NCI-H1417 (cell line): ENCODE measurements around the gene MPZL1.
A peak's percentile ranks its signal among the peaks of the same experiment; 100 is the strongest.
"Not testable (repeated sequence)": the region's sequence is repeated elsewhere in the genome, so short reads cannot be mapped to it uniquely, and the experiment has no call there.

Source experiments
- DNase-seq, 3 experiments: peaks; one replicate each; lab custom pipeline; 2025; lab: John Stamatoyannopoulos, UW

The MPZL1 gene

DNA sequence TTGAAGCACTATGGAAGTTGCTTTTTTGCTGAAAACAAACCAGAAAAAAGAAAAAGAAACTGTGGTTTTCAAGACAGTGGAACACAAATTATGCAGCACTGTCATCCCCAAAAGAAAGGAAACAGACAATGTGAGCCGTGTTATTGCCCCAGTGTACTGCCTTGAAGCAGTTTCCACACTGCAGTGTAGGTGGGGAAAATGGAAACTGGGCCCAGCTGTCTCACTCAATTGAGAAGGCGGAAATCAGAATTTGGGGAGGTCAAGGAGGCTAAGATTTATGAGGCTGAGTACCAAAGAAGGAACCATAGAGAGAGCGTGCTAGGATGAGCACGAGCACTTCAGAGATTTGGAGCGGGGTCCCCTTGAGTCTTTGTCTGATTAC is 55.5 kb downstream of the MPZL1 start:
- no peak for DNase-seq

DNA sequence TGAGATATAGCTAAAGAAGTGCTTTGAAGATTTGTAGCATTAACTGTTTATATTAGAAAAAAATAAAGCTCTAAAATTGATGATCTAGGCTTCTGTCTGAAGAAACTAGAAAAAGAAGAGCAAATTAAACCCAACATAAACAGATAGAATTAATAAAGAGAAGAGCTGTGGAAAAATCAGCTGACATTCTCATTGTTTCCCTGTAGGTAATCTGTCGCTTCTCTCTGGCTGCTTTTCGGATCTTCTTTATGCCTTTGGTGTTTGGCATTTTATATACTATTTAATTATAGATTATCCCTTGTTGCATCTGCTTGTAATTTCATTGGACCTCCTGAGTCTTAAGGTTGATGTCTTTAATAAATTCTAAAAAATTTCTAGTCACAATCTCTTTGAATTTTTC is 59.8 kb downstream of the MPZL1 start:
- no peak for DNase-seq

DNA sequence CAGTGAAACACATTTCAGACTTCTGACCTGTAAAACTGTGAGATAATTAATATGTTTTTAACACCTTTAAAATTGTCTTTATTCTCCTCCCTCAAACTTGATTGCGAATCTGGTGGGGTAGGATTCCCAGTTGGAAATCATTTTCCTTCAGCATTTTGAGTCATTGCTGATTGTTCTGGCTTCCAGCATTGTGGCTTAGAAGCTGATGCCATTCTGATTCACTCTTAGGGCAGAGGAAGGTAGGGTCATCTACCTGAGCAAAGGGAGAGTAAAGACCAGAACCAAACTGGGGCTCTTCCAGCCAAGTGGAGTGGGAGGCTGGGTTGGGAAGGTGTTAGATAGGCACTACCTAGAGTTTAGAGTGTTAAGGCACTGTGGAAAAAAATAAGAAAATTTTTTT is 61.2 kb downstream of the MPZL1 start:
- no peak for DNase-seq

DNA sequence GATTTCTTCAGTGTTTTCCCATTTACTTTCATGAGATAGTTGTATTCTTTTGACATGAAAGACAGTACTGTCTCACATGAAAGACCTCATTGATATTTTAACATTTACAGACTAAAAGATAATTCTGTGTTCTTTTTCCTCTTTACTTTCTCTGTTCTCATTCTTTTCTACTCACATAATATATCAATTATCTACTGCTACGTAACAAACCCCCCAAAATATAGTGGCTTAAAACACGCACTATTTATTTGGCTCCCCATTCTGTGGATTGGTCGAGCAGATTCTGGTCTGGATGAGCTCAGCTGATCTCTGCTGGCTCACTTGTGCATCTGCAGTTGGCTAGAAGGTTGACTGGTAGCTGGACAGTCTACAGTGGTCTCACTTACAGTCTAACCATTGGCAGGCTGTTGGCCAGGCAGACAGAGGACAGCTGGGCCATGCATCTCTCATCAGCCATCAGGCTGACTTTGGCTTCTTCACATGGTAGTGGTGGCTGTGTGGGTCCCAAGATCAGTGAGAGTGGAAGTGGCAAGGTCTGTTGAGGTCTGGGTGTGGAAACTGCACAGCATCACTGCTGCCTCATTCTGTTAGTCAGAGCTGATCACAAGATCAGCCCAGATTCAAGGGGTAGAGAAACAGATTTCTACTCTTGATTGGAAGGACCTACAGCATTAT is 63.2 kb downstream of the MPZL1 start:
- no peak for DNase-seq

DNA sequence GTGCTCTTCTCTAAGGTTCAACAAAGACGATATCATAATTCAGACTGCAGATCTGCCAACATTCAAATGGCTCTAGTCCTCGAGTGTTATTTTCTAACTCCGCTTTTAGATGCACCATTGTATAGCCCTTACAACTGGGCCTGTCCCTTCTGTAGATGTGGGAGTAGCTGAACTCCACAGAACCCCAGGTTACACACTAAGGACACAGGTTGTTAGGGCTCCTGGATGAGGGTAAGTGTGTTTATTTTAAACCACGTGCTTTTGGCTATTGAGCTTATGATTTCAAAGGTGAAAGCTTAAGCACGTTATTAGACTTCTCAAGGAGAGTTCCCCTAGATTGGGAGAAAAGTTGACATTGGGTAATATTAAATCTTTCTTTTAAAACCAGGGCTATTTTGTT is 64.7 kb downstream of the MPZL1 start:
- DNase-seq = no peak

DNA sequence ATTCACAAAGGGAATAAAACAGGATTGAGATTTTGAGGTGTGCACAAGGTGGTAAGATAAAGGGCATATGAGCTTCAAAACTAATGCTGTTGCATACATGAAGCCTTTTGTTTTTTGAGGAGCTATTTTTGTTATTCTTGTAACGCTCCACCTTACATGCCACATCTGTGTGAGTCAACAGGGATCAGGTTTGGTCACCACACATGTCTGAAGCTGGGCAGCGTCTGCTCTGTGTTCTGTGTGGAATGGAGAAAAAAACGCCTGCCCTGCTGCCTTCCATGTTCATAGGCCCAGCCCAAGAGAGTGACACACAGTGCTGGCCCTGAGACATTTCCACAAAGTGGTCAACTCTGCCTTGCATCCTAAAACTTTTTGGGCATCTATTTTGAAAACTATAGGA is 67.7 kb downstream of the MPZL1 start:
- no peak for DNase-seq

DNA sequence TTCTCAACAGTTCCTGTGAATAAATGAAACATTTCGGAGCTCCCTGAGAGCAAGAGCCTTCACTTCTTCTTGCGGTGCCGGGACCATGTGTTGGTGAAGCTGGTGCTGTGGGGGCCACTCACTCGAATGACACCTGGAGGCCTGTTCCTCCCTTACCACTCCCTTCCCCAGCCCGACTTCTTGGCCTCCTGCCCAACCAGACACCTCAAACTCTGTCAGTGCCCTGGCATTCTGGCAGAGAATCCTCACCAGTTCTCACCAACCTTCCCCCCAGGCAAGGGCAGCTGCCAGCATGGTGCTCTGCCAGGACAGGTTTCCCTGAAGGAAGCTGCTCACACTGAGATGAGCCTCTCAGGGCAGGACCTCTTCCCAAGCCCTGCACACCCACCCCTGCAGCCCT is 68.3 kb downstream of the MPZL1 start:
- DNase-seq = no peak

DNA sequence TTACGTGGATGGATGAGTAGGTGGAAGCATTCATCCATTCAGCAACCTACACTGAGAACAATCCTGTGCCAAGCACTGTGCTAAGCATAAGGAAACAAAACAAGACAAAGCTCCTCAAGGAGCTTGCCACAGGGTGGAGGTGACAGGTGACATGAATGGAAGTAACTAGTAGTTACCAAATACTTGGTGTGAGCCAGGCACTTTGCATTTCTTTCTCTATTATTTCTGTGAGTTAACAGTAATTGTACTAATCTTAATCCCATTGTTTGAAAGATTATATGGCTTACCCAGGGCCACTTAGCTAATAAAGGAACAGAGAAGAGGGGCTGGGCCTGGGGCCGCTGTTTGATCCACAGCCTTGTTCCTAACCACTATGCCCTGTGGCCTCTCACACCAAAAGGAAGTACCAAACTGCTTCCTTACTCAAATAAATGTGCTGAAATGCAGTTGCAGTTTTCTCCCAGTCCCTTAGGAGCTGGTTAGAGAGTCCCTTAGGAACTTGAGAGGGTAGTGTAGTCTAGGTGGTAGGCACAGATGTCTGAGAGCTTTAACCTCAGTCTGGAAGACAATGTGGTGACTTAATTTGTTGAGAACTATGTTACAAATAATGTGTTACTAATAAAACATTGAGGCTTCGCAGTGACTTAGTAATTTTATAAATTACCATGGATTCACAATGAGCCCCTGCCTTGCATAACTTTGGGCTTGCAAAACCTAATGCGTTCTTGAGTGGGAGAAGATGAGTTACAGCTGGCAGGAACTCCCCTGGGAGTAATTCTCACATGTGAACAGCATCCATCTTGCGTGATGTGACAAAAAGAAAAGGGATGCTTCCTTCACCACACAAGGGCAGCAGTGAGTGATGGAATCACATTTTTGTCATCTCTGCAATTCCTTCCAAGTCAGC is 69.8 kb downstream of the MPZL1 start:
- peak in 1 of 3 experiments; percentile 91 for DNase-seq

DNA sequence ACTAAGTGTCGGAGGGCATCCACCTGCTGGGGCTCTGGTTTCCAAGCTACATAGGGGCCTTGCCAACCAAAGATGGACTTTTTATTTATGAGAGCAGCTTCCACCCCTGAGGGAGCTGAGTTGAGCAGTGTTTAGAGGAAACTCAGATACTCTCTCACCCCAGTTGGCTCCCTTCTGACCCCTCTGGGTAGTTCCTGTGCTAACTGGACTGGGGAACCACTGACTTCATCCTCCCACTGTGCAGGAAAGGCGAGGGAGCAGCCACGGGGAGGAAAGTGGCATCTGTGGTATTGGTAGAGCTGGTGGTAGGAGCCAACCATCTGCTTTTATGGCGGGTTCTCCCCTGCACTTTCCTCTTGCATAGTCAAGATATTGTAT is 70.4 kb downstream of the MPZL1 start:
- no peak for DNase-seq

DNA sequence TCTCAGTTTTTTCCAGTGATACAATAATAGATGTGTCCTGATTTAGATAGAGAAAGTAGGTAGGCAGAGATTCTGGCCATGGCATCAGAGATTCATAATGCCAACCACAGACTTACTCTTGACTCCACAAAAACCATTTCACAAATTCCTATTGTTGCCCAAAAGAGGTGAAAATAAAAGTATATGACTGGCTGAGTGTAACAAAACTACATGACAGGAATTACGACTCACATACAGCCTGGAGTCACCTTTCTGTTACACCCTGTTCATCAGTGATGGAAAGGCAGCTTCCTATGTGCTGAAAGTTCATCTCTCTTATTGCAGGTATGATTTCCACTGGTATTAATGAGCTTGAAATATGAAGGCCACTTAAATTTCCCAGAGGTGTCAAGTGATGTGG is 72.3 kb downstream of the MPZL1 start:
- no peak for DNase-seq

DNA sequence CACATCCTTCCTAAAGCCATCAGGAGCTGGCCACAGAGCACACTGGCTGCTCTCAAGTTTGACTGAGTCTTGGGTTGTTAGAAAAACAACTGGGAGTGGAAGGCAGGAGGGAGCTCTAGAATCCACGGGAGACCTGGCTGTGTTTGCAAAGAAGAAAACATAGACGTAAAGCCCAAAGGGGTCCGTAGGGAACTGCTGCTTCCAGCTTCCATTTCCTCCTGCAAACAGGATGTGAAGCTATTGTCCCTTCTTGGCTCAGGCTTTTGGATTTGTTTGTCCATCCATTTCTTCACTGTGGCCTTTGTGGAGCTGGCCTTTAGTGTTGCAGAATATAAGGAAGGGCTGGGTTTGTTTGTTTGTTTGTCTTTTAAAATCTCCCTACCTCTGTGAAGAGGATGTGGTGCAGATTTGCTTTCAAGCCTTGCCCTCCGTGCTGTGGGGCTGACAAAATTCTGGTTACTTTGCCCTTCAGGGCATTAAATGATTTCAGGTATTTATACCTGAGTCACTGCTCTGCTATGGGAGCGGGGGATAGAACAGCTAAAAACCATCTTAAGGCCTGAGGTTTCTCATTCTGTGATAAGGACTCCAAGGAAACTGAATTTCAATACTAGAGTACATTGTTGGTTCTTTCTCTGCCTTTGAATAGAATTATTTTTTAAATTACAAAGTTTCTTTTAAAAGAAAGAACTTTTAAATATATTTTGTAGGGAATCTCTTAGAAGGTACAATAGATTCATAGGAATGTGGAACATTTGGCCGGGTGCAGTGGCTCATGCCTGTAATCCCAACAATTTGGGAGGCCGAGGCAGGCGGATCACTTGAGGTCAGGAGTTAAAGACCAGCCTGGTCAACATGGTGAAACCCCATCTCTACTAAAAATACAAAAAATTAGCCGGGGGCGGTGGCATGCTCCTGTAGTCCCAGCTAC is 74.3 kb downstream of the MPZL1 start:
- peak in 1 of 3 experiments; percentile 29 for DNase-seq

DNA sequence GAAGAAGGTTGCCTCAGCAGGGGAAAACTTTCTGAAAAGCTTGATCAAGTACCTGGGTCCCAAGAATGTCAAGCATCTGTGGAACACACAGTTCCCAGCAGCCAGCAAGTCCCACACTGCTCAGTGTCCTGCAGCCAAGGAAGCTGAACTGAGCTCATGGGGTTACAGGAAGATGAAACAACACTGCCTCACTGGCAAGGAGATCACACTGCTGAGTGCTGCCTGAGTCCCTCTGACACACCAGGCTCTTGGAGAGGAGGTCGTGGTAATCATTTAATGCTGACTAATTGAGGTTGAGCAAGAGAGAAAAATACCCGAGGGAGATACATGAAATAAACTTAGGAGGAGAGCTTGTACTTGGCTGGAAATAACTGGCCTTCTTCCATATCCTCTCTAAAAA is 75.2 kb downstream of the MPZL1 start:
- DNase-seq = no peak

DNA sequence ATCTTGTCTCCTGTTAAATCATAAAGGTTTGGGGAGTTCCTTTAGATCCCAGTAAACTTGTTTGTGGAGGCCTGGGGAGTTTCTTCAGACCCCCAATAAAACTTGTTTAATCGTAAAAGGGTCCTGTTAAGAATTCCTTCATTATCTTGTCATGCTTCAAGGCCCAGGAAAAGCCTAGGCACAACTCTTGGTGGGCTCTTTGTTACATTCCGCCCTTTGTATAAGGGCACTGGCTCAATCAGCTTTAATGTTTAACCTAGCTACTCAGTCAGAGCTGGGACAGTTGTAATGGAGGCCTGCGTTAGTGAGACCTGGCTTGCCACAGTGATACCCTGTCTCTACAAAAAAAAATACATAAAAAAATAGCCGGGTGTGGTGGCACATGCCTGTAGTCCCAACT is 77.2 kb downstream of the MPZL1 start:
- DNase-seq = no peak

DNA sequence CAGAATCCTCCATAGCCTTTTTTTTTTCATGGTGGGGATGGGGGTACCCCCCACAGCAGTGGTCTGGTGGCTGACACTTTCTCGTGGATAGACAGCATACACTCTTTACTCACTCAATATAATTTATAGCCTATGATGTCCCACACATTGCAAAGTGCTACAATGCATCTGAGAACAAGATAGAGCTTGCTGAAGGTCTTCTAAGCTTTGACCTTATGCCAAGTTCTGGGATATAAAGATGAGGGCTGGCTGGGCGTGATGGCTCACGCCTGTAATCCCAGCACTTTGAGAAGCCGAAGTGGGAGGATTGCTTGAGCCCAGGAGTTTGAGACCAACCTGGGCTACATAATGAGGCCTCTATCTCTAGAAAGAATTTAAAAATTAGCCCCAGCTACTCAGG is 78.0 kb downstream of the MPZL1 start:
- no peak for DNase-seq

DNA sequence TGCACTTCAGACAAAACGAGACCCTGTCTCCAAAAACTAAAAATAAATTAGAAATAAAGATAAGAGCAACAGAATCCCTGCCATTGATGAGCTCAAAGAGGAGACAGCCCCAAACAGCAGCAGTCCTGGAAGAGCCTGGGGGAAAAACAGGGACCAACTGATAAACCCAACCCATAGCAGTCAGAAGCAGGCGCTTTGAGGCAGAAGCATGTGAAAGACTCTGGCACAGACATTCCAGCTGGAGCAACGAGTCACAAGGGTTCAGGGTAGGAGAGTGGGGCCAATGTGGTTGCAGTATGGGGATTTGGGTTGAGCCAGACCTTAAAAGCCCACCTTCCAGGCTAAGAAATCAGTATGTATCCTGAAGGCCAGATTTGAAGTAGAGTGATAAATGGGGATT is 78.5 kb downstream of the MPZL1 start:
- DNase-seq = no peak

DNA sequence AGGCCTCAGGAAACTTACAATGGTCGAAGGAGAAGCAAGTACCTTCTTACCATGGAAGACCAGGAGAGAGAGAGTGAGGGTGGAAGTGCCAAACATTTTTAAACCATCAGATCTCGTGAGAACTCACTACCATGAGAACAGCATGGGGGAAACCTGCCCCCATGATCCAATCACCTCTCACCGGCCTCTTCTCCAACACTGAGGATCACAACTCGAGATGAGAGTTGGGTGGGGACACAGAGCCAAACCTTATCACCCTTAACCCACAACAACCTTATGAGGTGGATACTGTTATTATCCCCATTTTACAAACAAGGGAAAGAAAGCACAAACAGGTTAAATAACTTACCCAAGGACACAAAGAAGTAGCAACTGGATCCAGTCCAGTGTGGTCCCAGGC is 80.5 kb downstream of the MPZL1 start:
- DNase-seq = no peak

DNA sequence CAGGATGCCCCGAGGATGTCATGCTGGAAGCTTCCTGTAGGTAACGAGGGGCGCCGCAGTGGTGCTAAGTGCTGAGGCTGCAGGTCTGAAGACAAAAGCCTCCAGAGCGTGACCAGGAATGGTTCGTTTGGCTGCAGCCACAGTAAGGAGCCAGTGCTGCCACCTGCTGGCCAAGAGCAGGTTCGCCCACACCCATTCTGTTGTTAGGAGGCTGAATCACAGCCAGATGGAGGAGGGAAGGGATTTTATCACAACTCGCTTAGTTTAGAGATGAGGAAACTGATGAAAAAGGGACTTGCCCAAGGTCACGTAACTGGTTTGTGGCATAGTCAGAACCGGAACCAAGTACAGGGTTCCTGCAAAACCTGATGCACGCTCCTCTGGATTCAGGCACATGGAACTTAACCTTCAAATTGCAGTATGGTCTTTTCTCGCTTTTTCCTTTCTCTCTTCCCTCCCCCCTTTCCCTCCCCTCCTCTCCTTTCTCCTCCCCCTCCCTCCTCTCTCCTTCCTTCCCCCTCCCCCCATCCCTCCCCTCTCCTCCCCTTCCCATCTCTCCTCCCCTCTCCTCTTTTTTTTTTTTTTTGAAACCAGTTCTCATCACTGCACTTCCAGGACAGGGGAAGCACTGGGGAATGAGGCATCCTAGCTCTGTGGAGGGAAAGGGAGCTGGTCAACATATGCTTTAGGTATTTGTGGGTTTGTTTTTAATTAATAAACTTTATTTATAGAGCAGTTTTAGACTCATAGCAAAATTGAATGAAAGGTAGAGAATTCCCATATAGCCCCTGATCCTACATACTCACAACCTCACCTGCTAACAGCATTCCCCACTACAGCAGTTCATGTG is 81.8 kb downstream of the MPZL1 start:
- DNase-seq = peak; percentile 55 to 96 (median 81)

DNA sequence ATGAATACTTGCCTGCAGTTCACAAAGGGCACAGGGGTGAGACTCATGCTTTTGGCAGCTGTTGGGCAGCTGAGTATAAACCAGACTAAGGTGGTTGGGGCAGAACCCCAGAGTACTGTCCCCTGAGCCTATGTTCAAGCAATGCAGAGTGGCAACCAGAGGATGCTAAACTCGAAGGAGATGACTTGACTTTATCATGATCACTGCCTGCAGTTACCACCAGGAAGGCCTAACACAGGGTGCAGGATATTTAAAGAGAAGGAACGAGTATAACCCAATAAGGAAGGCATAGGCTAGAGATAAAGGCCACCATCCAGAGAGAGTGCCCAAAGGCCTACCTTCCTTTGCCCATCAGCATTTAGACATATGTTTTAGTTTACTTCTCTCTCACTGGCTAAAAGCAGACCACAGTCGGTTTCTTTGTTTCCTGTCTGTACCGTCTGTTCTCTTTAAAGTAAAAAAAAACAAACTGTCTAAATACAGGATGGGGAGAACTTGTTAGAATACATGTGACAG is 83.3 kb downstream of the MPZL1 start:
- DNase-seq = no peak

DNA sequence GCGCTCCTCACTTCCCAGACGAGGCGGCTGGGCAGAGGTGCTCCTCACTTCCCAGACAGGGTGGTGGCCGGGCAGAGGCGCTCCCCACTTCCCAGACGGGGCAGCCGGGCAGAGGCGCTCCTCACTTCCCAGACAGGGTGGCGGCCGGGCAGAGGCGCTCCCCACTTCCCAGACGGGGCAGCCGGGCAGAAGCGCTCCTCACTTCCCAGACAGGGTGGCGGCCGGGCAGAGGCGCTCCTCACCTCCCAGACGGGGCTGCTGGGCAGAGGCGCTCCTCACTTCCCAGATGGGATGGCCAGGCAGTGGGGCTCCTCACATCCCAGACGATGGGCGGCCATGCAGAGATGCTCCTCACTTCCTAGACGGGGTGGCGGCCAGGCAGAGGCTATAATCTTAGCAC is 84.5 kb downstream of the MPZL1 start:
- not testable (repeated sequence) for DNase-seq

DNA sequence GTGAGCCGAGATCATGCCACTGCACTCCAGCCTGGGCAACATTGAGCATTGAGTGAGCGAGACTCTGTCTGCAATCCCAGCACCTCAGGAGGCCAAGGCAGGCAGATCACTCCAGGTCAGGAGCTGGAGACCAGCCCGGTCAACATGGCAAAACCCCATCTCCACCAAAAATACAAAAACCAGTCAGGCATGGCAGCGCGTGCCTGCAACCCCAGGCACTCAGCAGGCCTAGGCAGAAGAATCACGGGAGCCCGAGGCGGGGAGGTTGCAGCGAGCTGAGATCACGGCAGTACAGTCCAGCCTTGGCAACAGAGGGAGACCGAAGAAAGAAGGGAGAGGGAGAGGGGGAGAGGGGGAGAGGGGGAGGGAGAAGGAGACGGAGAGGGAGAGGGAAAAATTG is 84.9 kb downstream of the MPZL1 start:
- DNase-seq = not testable (repeated sequence)

DNA sequence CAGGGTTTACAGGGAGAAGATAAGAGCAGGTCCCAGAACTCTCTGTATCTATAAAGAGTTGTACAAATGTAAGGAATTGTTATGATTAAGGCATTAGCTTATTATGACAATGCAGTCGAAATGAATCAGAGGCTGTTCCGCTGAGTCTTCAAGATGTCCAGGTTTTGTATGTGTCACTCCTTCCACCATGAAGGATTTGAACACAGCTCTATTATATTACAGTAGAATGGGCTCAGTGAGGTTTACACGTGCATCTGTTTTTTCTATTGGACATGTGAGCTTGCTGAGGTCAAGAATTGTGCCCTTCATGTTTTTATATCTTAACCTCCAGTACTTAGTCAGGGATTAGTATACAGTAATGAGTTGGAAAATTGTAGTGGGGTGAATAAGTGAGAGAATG is 86.3 kb downstream of the MPZL1 start:
- DNase-seq = no peak
